ENCODE data around the gene FOXO1.

DNA sequence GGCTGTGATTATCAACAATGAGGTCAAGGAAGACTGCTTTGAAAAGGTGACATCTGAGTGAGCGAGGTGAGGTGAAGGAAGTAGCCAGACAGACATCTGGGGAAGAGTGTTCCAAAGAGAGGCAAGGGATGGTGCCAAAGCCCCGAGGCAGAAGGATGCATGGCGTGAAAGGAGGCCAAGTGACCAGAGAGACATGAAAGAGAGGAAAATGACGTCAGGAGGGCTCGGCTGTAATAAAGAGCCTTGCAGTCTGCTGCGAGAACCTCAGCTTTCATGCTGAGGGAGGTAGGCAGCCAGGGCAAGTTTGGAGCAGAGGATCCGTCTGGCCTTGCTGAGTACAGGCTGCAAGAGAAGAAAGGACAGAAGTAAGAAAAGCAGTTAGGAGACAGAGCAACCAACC lies 50.8 kb downstream of the FOXO1 start:
- TF ChIP-seq CTCF (IDR thresholded peaks at IDR 0.05; ENCODE audit: borderline replicate concordance, extremely low read depth, low read length, poor library complexity, severe bottlenecking) (no peak), EZH2 (IDR thresholded peaks at IDR 0.05; ENCODE audit: borderline replicate concordance, low read depth, low read length, severe bottlenecking) (no peak)

All from DND-41 (cell line).